Pons (tissue), 1 donor: ENCODE measurements around the gene PTRH1.

Experiments used
- DNase-seq: peaks from one replicate; pipeline ENCODE4 v3.0.0-alpha.2; 2016; ENCODE audit warnings: low spot score

PTRH1 gene

GRCh38 chr9:127720031-127720864 is 4.8 kb upstream of the PTRH1 start:
- no peak for DNase-seq

GRCh38 chr9:127717766-127718165 is 2.3 kb upstream of the PTRH1 start:
- peak; percentile 25 for DNase-seq

GRCh38 chr9:127716412-127716811 is 949 bp upstream of the PTRH1 start:
- no peak for DNase-seq

GRCh38 chr9:127714951-127715469 is 453 bp downstream of the PTRH1 start:
- DNase-seq = no peak

GRCh38 chr9:127714020-127714750 is 1.3 kb downstream of the PTRH1 start:
- DNase-seq = no peak

GRCh38 chr9:127712867-127713266 is 2.6 kb downstream of the PTRH1 start:
- no peak for DNase-seq

GRCh38 chr9:127712371-127712770 is 3.1 kb downstream of the PTRH1 start:
- no peak for DNase-seq

- no peak for DNase-seq
These were observed 3.6 kb downstream of the PTRH1 start for GRCh38 chr9:127711831-127712274.

GRCh38 chr9:127711226-127711701 is 4.2 kb downstream of the PTRH1 start:
- DNase-seq = no peak

- DNase-seq = no peak
These were observed 5.2 kb downstream of the PTRH1 start for GRCh38 chr9:127710204-127710783.

- no peak for DNase-seq
These were observed 6.4 kb downstream of the PTRH1 start for GRCh38 chr9:127708952-127709587.

- no peak for DNase-seq
These were observed 7.7 kb downstream of the PTRH1 start for GRCh38 chr9:127707766-127708165.

GRCh38 chr9:127706836-127707241 is 8.6 kb downstream of the PTRH1 start, which contains the start of gene CFAP157:
CFAP157 (plus strand) TSS chr9:127706988; CDS start chr9:127707032, 44 bp downstream.
- no peak for DNase-seq

- no peak for DNase-seq
These were observed 9.7 kb downstream of the PTRH1 start for GRCh38 chr9:127705577-127706379.

- no peak for DNase-seq
These were observed 12.0 kb downstream of the PTRH1 start for GRCh38 chr9:127703289-127703946.

- DNase-seq = no peak
These were observed 14.7 kb downstream of the PTRH1 start for GRCh38 chr9:127700594-127701255.

- DNase-seq = no peak
These were observed 15.3 kb downstream of the PTRH1 start for GRCh38 chr9:127700140-127700539.

- peak; percentile 98 for DNase-seq
These were observed 16.3 kb downstream of the PTRH1 start for GRCh38 chr9:127698985-127699670.

- no peak for DNase-seq
These were observed 17.1 kb downstream of the PTRH1 start for GRCh38 chr9:127698386-127698785.
